Measurements from ENCODE around the gene RAB11FIP4. TPM values are rescaled to one million over a fixed set of nuclear protein-coding genes. Genes with fewer than 3 reads are reported as not detected.

The RAB11FIP4 gene
- total and polyA plus RNA-seq, 9 of the 15 experiments (the other 6 are each of a cell fraction or from before 2014, with no cell fraction given): 0.62 to 16.6 (median 8.9) TPM

DNA sequence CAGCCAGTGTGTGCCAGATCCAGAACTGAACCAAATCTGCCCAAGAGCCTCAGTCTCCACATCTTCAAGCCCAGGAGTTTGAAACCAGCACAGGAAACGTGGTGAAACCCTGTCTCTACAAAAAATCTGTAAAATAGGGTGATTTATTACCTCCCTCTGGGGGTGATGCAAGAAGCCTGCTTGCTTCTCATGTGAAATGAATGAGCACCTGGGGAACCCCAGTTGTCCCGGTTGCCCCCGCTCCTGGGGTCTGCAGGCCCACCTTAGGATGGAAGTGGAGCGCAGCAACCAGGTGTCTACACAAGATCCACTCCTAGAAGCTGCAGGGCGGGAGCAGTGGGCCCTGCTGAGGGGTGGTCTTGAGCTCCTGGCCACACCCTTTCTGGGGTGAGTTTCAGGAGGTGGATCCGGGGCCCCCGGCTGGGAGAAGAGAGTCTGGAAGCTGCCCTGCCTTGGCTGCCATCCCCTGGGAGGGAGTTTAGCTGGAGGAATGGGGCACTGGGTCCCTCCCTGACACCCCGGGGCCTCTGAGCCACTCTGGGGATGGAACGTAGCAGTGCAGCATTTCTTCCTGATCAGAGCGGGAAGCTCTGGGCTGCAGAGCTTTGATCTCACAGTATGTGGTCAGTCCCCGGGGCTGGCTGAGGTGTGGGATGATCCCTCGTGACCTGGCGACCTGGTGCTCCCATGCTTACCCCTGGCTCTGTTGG is 117.8 kb downstream of the RAB11FIP4 start (continued):
- TF ChIP-seq, protein P1, sequence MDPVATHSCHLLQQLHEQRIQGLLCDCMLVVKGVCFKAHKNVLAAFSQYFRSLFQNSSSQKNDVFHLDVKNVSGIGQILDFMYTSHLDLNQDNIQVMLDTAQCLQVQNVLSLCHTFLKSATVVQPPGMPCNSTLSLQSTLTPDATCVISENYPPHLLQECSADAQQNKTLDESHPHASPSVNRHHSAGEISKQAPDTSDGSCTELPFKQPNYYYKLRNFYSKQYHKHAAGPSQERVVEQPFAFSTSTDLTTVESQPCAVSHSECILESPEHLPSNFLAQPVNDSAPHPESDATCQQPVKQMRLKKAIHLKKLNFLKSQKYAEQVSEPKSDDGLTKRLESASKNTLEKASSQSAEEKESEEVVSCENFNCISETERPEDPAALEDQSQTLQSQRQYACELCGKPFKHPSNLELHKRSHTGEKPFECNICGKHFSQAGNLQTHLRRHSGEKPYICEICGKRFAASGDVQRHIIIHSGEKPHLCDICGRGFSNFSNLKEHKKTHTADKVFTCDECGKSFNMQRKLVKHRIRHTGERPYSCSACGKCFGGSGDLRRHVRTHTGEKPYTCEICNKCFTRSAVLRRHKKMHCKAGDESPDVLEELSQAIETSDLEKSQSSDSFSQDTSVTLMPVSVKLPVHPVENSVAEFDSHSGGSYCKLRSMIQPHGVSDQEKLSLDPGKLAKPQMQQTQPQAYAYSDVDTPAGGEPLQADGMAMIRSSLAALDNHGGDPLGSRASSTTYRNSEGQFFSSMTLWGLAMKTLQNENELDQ (CRISPR knock-in tag; IDR thresholded peaks at IDR 0.05; ENCODE audit: borderline replicate concordance): no peak
- TF ChIP-seq, protein P2, sequence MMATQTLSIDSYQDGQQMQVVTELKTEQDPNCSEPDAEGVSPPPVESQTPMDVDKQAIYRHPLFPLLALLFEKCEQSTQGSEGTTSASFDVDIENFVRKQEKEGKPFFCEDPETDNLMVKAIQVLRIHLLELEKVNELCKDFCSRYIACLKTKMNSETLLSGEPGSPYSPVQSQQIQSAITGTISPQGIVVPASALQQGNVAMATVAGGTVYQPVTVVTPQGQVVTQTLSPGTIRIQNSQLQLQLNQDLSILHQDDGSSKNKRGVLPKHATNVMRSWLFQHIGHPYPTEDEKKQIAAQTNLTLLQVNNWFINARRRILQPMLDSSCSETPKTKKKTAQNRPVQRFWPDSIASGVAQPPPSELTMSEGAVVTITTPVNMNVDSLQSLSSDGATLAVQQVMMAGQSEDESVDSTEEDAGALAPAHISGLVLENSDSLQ (IDR thresholded peaks at IDR 0.05): peak; percentile 84
- TF ChIP-seq ZNF766 (CRISPR knock-in tag; conservative IDR thresholded peaks at IDR 0.05) (0 out of 2 replicates have a peak, but pooled peaks have one; percentile 36), ZSCAN32 (CRISPR knock-in tag; IDR thresholded peaks at IDR 0.05) (peak; percentile 53; the same call in 1 of the 2 replicates), CEBPG (CRISPR knock-in tag; IDR thresholded peaks at IDR 0.05) (peak; percentile 92), CEBPG (tag; conservative IDR thresholded peaks at IDR 0.05 in 1 of 2, IDR thresholded peaks at IDR 0.05 in 1 of 2) (peak; percentile 82 to 93), ZNF253 (CRISPR knock-in tag; conservative IDR thresholded peaks at IDR 0.05) (no peak), ZNF668 (CRISPR knock-in tag; IDR thresholded peaks at IDR 0.05) (no peak), NCOA1 (IDR thresholded peaks at IDR 0.05; ENCODE audit: low read depth) (no peak), RCOR1 (IDR thresholded peaks at IDR 0.05; ENCODE audit: borderline replicate concordance in 1 of 2, low read depth in 2 of 2, low read length in 2 of 2) (0 out of 4 replicates have a peak, but pooled peaks of 1 of the 2 experiments have one; percentile 1), SNIP1 (IDR thresholded peaks at IDR 0.05; ENCODE audit: low read depth) (no peak), HNRNPH1 (optimal IDR thresholded peaks at IDR 0.05; ENCODE audit: low read depth, low read length) (no peak), ZNF445 (CRISPR knock-in tag; IDR thresholded peaks at IDR 0.05; ENCODE audit: low read depth) (no peak), POLR2G (IDR thresholded peaks at IDR 0.05; ENCODE audit: low read depth, low read length) (peak; percentile 46; the same call in 1 of the 2 replicates)
- TF ChIP-seq, protein P3, sequence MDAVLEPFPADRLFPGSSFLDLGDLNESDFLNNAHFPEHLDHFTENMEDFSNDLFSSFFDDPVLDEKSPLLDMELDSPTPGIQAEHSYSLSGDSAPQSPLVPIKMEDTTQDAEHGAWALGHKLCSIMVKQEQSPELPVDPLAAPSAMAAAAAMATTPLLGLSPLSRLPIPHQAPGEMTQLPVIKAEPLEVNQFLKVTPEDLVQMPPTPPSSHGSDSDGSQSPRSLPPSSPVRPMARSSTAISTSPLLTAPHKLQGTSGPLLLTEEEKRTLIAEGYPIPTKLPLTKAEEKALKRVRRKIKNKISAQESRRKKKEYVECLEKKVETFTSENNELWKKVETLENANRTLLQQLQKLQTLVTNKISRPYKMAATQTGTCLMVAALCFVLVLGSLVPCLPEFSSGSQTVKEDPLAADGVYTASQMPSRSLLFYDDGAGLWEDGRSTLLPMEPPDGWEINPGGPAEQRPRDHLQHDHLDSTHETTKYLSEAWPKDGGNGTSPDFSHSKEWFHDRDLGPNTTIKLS (IDR thresholded peaks at IDR 0.05; ENCODE audit: borderline replicate concordance, low read depth): no peak
- TF ChIP-seq, protein P4, sequence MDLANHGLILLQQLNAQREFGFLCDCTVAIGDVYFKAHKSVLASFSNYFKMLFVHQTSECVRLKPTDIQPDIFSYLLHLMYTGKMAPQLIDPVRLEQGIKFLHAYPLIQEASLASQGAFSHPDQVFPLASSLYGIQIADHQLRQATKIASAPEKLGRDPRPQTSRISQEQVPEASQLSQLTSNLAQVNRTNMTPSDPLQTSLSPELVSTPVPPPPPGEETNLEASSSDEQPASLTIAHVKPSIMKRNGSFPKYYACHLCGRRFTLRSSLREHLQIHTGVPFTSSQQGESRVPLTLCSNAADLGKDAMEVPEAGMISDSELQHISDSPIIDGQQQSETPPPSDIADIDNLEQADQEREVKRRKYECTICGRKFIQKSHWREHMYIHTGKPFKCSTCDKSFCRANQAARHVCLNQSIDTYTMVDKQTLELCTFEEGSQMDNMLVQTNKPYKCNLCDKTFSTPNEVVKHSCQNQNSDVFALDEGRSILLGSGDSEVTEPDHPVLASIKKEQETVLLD (IDR thresholded peaks at IDR 0.05): no peak
- TF ChIP-seq, protein P5, sequence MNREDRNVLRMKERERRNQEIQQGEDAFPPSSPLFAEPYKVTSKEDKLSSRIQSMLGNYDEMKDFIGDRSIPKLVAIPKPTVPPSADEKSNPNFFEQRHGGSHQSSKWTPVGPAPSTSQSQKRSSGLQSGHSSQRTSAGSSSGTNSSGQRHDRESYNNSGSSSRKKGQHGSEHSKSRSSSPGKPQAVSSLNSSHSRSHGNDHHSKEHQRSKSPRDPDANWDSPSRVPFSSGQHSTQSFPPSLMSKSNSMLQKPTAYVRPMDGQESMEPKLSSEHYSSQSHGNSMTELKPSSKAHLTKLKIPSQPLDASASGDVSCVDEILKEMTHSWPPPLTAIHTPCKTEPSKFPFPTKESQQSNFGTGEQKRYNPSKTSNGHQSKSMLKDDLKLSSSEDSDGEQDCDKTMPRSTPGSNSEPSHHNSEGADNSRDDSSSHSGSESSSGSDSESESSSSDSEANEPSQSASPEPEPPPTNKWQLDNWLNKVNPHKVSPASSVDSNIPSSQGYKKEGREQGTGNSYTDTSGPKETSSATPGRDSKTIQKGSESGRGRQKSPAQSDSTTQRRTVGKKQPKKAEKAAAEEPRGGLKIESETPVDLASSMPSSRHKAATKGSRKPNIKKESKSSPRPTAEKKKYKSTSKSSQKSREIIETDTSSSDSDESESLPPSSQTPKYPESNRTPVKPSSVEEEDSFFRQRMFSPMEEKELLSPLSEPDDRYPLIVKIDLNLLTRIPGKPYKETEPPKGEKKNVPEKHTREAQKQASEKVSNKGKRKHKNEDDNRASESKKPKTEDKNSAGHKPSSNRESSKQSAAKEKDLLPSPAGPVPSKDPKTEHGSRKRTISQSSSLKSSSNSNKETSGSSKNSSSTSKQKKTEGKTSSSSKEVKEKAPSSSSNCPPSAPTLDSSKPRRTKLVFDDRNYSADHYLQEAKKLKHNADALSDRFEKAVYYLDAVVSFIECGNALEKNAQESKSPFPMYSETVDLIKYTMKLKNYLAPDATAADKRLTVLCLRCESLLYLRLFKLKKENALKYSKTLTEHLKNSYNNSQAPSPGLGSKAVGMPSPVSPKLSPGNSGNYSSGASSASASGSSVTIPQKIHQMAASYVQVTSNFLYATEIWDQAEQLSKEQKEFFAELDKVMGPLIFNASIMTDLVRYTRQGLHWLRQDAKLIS (CRISPR knock-in tag; IDR thresholded peaks at IDR 0.05): no peak

Measured in K562 (cell line).